OCI-LY3 (cell line): ENCODE results near the gene RPS6KA2.

ENCODE experiments used
- H2AFZ ChIP-seq: fragments of 200-600, 300-600 bp; shearing (Covaris generic); 2 replicates; pipeline ENCODE4 v1.6.0; 2014; ENCODE audit warnings: antibody characterized with exemption, low read depth, low read length
- H3K27ac ChIP-seq: fragments of 200-600, 300-600 bp; sonication (generic); 2 replicates; pipeline ENCODE4 v1.5.1; 2014; ENCODE audit warnings: mild to moderate bottlenecking, low read length, moderate library complexity, mixed read lengths
- H3K27me3 ChIP-seq: fragments of 200-600, 300-600 bp; sonication (generic); 2 replicates; pipeline ENCODE4 v1.6.1; 2014; ENCODE audit warnings: low read depth, low read length, mixed read lengths
- H3K36me3 ChIP-seq: fragments of 200-600, 300-600 bp; sonication (generic); replicated peaks from 2 replicates; pipeline ENCODE3; 2014; ENCODE audit warnings: low read depth, low read length, mixed read lengths
- H3K4me1 ChIP-seq: fragments of 300-600, 200-600 bp; sonication (generic); 2 replicates; pipeline ENCODE4 v1.6.1; 2014; ENCODE audit warnings: low read length, mixed read lengths
- H3K4me2 ChIP-seq: fragments of 200-600, 300-600 bp; sonication (generic); 2 replicates; pipeline ENCODE4 v1.6.1; 2014; ENCODE audit warnings: low read length, mixed read lengths
- H3K4me3 ChIP-seq: fragments of 300-600, 200-600 bp; sonication (generic); 2 replicates; pipeline ENCODE4 v1.5.1; 2014; ENCODE audit warnings: antibody characterized with exemption, mild to moderate bottlenecking, low read length, moderate library complexity
- H3K79me2 ChIP-seq: fragments of 300-600, 200-600 bp; shearing (Covaris generic); 2 replicates; pipeline ENCODE4 v1.6.1; 2014; ENCODE audit warnings: mild to moderate bottlenecking, low read length, mixed read lengths
- H3K9ac ChIP-seq: fragments of 300-600, 200-600 bp; shearing (Covaris generic); 2 replicates; pipeline ENCODE4 v1.6.0; 2014; ENCODE audit warnings: mild to moderate bottlenecking, low read length, moderate library complexity
- H3K9me3 ChIP-seq: fragments of 200-600, 300-600 bp; shearing (Covaris generic); 2 replicates; pipeline ENCODE4 v1.6.1; 2014; ENCODE audit warnings: low read length, mixed read lengths; ENCODE audit not compliant: insufficient read depth
- H4K20me1 ChIP-seq: fragments of 200-600, 300-600 bp; sonication (generic); 2 replicates; pipeline ENCODE4 v1.6.1; 2016; ENCODE audit warnings: low read length, mixed read lengths; ENCODE audit not compliant: insufficient read depth
- EZH2phosphoT487 ChIP-seq: fragments of 200-600 bp; shearing (Covaris generic); IDR thresholded peaks from 2 replicates; pipeline ENCODE4 v1.6.1; 2018; ENCODE audit warnings: antibody characterized with exemption, mixed run types, low read depth
- TF ChIP-seq, protein P1 (sequence below): fragments of 200-600, 300-600 bp; sonication (generic); IDR thresholded peaks from 2 replicates; pipeline ENCODE4 v1.5.1; 2014; ENCODE audit warnings: antibody characterized with exemption, low read length, low read depth

The RPS6KA2 gene

DNA sequence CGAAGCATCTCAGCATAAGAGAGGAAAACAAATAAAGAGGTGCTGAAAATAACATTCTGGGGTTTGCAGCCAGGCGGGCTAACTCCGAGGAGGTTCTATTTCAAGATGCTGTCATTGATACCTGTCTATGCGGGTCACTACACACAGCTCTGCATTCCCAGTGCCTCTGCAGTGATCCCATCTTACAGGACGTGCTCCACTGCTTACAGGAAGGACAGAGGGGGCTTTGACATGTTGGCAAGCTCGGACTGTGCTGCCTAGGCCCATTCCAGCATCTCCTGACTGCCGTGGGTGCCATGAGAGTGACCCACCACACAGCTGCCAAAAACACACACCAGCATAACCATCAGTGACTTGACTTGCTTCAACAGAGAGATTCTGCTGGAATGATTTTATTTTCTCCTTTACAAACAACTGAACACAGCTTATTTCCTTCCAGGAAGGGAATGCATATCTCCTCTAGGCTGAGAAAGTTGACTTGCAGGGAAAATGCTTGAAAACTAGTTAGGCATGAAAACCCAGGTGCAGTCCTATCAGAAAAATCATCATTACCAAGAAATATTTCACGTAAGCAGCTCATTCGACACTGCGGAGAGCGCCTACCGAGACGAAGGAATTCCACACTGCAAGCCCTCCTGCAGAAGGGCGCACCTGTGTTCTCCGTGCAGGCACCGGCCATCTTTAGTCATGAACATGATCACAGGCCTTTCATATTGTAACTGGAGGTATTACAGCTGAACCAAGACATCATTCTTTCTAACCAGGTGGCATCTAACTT, 103.1 kb downstream of the RPS6KA2 start:
- Histone ChIP-seq H3K4me3 (no peak overlapping the region), H3K36me3 (no peaks in the 10 kb centered on the region), H2AFZ (no peak overlapping the region), H3K9me3 (no peaks in the 10 kb centered on the region), H4K20me1 (no peaks in the 10 kb centered on the region), H3K79me2 (no peaks in the 10 kb centered on the region), H3K27ac (no peak overlapping the region), H3K9ac (no peak overlapping the region), H3K4me1 (no peaks in the 10 kb centered on the region), H3K4me2 (no peak overlapping the region), H3K27me3 (no peaks in the 10 kb centered on the region)
- TF ChIP-seq, protein P1, sequence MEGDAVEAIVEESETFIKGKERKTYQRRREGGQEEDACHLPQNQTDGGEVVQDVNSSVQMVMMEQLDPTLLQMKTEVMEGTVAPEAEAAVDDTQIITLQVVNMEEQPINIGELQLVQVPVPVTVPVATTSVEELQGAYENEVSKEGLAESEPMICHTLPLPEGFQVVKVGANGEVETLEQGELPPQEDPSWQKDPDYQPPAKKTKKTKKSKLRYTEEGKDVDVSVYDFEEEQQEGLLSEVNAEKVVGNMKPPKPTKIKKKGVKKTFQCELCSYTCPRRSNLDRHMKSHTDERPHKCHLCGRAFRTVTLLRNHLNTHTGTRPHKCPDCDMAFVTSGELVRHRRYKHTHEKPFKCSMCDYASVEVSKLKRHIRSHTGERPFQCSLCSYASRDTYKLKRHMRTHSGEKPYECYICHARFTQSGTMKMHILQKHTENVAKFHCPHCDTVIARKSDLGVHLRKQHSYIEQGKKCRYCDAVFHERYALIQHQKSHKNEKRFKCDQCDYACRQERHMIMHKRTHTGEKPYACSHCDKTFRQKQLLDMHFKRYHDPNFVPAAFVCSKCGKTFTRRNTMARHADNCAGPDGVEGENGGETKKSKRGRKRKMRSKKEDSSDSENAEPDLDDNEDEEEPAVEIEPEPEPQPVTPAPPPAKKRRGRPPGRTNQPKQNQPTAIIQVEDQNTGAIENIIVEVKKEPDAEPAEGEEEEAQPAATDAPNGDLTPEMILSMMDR = no peak
- TF ChIP-seq EZH2phosphoT487 = no peak

GRCh38 chr6:166520905-166521834, 105.9 kb downstream of the RPS6KA2 start:
- H2AFZ ChIP-seq = no peak overlapping the region
- H3K36me3 ChIP-seq = no peaks in the 10 kb centered on the region
- H3K4me1 ChIP-seq = no peaks in the 10 kb centered on the region
- no peaks in the 10 kb centered on the region for H3K9me3 ChIP-seq
- no peak overlapping the region for H3K9ac ChIP-seq
- H3K27ac ChIP-seq = no peak overlapping the region
- no peaks in the 10 kb centered on the region for H3K79me2 ChIP-seq
- no peak overlapping the region for H3K4me3 ChIP-seq
- no peak overlapping the region for H3K4me2 ChIP-seq
- H3K27me3 ChIP-seq = no peaks in the 10 kb centered on the region
- TF ChIP-seq, protein P1 = no peak
- TF ChIP-seq EZH2phosphoT487 = no peak
- H4K20me1 ChIP-seq = no peaks in the 10 kb centered on the region

GRCh38 chr6:166516251-166516884, 110.7 kb downstream of the RPS6KA2 start:
- H3K4me2 ChIP-seq = no peak overlapping the region
- H3K27me3 ChIP-seq = no peaks in the 10 kb centered on the region
- H3K4me3 ChIP-seq = no peak overlapping the region
- H2AFZ ChIP-seq = no peak overlapping the region
- no peaks in the 10 kb centered on the region for H3K36me3 ChIP-seq
- TF ChIP-seq EZH2phosphoT487 = no peak
- TF ChIP-seq, protein P1 = no peak
- no peaks in the 10 kb centered on the region for H3K9me3 ChIP-seq
- no peak overlapping the region for H3K9ac ChIP-seq
- no peaks in the 10 kb centered on the region for H4K20me1 ChIP-seq
- peaks cover 7% of the 10 kb centered on the region for H3K4me1 ChIP-seq
- no peak overlapping the region for H3K27ac ChIP-seq
- no peaks in the 10 kb centered on the region for H3K79me2 ChIP-seq
